Left colon (tissue), 2 donors: ENCODE measurements around the gene UGT1A1. TPM values are rescaled to one million over a fixed set of nuclear protein-coding genes. Genes with fewer than 3 reads are reported as not detected.

ENCODE experiments used
- ATAC-seq: fragments of 200-7000 bp; cut with Tn5 transposase; one replicate; pipeline ENCODE4 v1.9.1; 2020; ENCODE audit warnings: mild to moderate bottlenecking, moderate library complexity
- DNase-seq, 2 donors: peaks; one replicate each; pipeline ENCODE4 v3.0.0-alpha.2; 2020
- intact Hi-C, 2 donors: fragments of 100-400 bp; cut with DNase I in 1 of 2; cut with micrococcal nuclease in 1 of 2; formaldehyde crosslinking; loops; one replicate each; pipeline versions ENCODE4 v1.11.2 to v1.14.0; 2022; cut with DNase I, micrococcal nuclease
- total RNA-seq, 2 donors: library from RNA; stranded (reverse); fragmentation: NEBNext Ultra II Directional; extraction: Animal tissue kit (Norgen Biotek cat#: 25700); gene quantifications; one replicate each; pipeline ENCODE4 v1.2.1, GENCODE V29; 2021
- donor health status: DM: no; HTN: no; CAD: no.
- donor health status: DM: yes; HTN: yes; CAD: no.

Gene UGT1A1
- total RNA-seq, 2 donors from 2014 or later: 4.0 to 13.6 TPM

DNA sequence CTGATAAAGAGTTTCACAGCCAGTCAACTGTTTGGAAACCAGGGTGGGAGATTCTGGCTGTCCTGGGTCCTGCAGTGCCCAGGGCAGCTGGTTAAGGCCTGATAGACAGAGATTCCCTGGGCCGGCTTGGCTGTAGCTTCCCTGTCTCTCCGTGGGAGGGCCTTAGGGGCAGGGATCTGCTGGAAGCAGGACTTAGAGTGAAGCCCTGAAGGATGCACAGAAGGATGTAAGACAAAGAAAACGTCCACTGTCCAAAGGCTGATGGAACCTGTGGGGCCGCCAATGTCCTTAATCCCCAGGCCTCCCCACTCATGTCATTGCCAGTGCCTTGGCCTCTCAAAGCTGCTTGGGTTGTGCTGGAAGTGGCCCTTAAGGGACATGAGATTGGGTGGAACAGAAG is 51.0 kb downstream of the UGT1A1 start:
- ATAC-seq (no peak), DNase-seq (no peak)

DNA sequence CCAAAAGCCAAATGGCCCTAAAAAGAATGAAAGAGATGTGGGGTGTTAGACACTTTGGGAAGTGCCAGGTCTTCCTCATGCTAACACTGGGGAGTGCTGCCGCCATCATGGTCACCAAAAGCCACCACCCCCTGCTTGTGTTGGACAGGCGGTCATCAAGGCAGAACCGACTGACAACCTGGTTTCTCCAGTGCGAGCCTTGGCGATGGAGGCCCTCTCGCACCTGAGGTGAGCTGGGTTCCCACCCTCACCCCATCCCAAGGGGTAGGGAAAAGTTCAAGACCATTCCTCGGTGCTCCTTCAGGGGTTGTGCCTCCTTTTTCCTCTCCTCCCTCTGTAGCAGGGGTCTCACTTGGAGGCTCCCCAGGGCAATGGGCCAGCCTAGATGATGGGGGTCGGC is 51.7 kb downstream of the UGT1A1 start:
- DNase-seq (no peak), ATAC-seq (no peak)

More for the DNA sequence above, 51.0 kb downstream of the UGT1A1 start:
- intact Hi-C loops: no loop called here

GRCh38 chr2:233813236-233814055 is 53.4 kb downstream of the UGT1A1 start:
- intact Hi-C loops: no loop called here
- no peak for DNase-seq
- no peak for ATAC-seq

More for the DNA sequence above, 51.7 kb downstream of the UGT1A1 start:
- intact Hi-C loops: no loop called here

GRCh38 chr2:233814056-233814835 is 54.2 kb downstream of the UGT1A1 start:
- intact Hi-C loops: no loop called here
- ATAC-seq: no peak
- DNase-seq: no peak

DNA sequence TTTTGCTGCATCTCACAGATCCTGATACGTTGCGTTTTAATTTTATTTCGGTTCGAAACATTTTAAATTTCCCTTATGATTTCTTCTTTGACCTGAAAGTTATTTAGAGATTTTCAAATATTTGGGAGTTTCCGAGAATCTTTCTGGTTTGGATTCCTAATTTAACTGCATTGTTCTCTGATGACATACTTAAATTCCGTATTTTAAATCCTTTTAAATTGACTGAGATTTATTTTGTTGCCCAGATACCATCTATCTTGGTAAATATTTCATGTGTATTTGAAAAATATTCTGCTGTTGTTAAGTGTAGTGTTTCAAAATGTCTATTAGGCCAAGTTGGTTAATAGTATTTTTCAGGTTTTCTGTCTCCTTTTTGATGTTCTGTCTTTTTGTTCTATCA is 55.8 kb downstream of the UGT1A1 start:
- no peak for ATAC-seq
- intact Hi-C loops: no loop called here

GRCh38 chr2:233816334-233816733 is 56.3 kb downstream of the UGT1A1 start:
- DNase-seq (no peak), ATAC-seq (no peak)
- intact Hi-C loops: no loop called here

More for the DNA sequence above, 55.8 kb downstream of the UGT1A1 start:
- DNase-seq: no peak

DNA sequence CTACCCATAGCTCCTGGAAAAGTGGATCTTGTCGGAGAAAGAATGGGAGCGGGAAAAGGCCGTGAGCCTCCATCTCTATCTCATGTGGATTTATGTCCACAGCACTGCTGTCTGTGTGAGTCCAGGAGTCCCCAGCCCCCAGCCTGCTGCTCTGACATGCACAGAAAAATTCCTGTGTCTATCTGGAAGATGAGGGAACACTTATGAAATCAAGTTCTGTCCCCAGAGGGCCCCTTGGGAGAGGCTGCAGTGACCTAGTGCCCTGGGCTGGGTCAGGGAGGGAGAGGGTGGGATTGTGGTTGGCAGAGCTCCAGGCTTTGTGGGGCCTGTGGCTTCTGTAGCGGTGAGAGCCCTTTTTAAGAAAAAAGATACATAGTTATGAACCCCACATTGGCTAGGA is 56.7 kb downstream of the UGT1A1 start:
- ATAC-seq (no peak), DNase-seq (no peak)
- intact Hi-C loops: no loop called here

DNA sequence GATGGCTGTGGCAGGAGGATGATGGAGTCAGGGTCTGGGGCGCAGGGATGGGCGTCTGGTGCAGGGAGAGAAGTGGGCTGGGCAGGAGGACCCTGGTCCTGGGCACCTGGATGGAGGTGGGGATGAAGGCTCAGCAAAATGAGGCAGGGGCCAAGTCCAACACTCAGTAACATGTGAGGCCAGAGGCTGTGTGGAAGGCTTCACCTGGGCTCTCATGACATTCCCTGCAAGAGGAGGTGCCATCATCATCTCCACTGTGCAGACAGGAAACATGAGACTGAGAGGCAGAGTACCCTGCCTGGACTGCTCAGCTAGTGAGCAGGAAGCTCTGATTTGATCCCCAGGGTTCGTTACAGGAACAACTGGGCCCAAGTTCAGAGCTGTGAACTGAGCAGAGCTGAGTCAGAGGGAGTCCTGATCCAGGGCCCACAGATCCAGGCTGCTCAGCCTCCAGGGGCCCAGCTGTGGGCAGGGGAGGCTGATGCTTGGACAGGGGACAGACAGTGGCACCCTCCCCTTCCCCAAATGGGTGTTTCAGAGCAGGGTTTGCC is 57.4 kb downstream of the UGT1A1 start:
- no peak for DNase-seq
- no peak for ATAC-seq
- intact Hi-C loops: no loop called here

GRCh38 chr2:233817995-233818638 is 58.0 kb downstream of the UGT1A1 start:
- ATAC-seq (peak; percentile 51), DNase-seq (no peak)
- intact Hi-C loops: no loop called here

GRCh38 chr2:233818639-233819621 is 58.9 kb downstream of the UGT1A1 start:
- no peak for ATAC-seq
- no peak for DNase-seq
- intact Hi-C loops: no loop called here

GRCh38 chr2:233819884-233820773 is 60.1 kb downstream of the UGT1A1 start:
- ATAC-seq (no peak), DNase-seq (no peak)
- intact Hi-C loops: no loop called here

DNA sequence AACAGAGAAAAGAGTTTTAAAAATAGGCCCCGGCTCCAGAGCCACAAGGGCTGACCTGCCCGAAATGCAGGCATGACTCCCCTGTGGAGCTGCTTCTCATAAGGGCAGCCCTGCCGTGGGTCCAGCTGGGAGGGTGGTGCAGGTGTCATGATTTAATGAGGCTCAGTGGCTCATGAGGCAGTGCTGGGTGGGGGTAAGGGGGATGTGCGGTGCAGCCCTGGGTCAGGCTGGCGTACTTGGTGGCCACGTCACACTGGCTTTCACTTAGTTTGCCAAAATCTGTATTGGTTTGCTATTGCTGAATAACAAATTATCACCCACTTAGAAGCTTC is 60.7 kb downstream of the UGT1A1 start:
- DNase-seq (no peak), ATAC-seq (no peak)
- intact Hi-C loops: no loop called here

DNA sequence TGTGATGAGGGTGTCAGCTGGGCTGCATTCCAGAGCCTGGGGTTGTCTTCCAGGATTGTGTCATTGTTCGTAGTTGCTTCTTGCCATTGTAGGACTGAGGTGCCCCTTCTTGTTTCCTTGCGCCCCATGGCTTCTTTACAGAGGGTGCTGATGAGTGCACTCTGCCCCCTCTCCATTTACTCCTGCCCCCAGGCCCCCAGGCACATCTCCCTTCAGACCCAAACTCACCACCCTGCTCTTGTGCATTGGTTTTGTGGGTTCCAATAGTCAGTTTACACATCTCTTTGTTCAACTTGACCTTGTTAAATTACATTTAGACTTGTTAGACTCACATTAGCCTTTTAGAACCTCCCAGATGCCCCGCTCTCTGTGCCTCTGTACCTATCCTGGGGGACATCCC is 61.1 kb downstream of the UGT1A1 start:
- intact Hi-C loops: no loop called here
- ATAC-seq (no peak), DNase-seq (no peak)

DNA sequence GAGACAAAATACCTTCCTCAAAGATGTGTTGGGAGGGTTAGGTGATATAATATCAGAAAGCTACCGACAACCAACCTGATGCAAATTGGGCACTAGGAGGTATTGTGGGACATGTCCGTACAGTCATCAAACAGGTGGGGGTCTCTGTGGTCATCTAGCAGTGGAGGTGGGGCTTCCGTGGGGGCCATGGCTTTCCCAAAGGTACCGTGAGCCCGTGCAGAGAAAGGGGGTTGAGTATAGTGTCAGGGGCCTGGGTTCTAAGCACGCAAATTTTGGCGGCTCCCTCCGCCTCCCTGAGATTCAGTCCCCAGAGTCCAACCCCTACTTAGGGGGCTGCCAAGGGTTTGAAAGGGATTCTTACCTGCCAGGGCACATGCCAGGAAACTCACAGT is 61.6 kb downstream of the UGT1A1 start:
- DNase-seq (no peak), ATAC-seq (no peak)
- intact Hi-C loops: no loop called here

GRCh38 chr2:233822101-233822771 is 62.2 kb downstream of the UGT1A1 start:
- no peak for ATAC-seq
- intact Hi-C loops: no loop called here

More at GRCh38 chr2:233822101-233822771, 62.2 kb downstream of the UGT1A1 start:
- DNase-seq: no peak
